ENCODE data around the gene DERA. TPM values are rescaled to one million over a fixed set of nuclear protein-coding genes. Genes with fewer than 3 reads are reported as not detected.
"Not testable (repeated sequence)": the region's sequence is repeated elsewhere in the genome, so short reads cannot be mapped to it uniquely, and the experiment has no call there.

Gene DERA
- total RNA-seq, 1 donor from 2014 or later, result 21.2 TPM

- DNase-seq (no peak), ATAC-seq (ENCODE audit: low read depth) (no peak)
- Mint-ChIP-seq H3K27me3 (no peaks in the 10 kb centered on the region), H3K36me3 (ENCODE audit: low read depth) (peaks cover 47% of the 10 kb centered on the region), H3K4me3 (no peak overlapping the region), H3K27ac (no peak overlapping the region), H3K9me3 (no peaks in the 10 kb centered on the region), H3K4me1 (no peaks in the 10 kb centered on the region)
- ChIA-PET CTCF (no interaction called here), POLR2A (no interaction called here)
- intact Hi-C loops (cut with micrococcal nuclease), result no loop called here
- TF ChIP-seq CTCF (IDR thresholded peaks at IDR 0.05), result no peak
Observed at GRCh38 chr12:15956413-15957185, 45.5 kb downstream of the DERA start.

GRCh38 chr12:15962760-15963159 lies 51.6 kb downstream of the DERA start:
- ChIA-PET CTCF (no interaction called here), POLR2A (no interaction called here)
- peaks cover 69% of the 10 kb centered on the region for H3K36me3 Mint-ChIP-seq (ENCODE audit: low read depth)
- DNase-seq, result no peak
- intact Hi-C loops (cut with micrococcal nuclease), result no loop called here
- no peak for ATAC-seq (ENCODE audit: low read depth)
- no peaks in the 10 kb centered on the region for H3K27me3 Mint-ChIP-seq
- no peaks in the 10 kb centered on the region for H3K4me1 Mint-ChIP-seq
- H3K9me3 Mint-ChIP-seq, result no peaks in the 10 kb centered on the region
- no peak overlapping the region for H3K27ac Mint-ChIP-seq
- H3K4me3 Mint-ChIP-seq, result no peak overlapping the region
- TF ChIP-seq CTCF (IDR thresholded peaks at IDR 0.05), result no peak

GRCh38 chr12:15963271-15963670 lies 52.1 kb downstream of the DERA start:
- ChIA-PET CTCF (no interaction called here), POLR2A (no interaction called here)
- H3K9me3 Mint-ChIP-seq, result no peaks in the 10 kb centered on the region
- H3K36me3 Mint-ChIP-seq (ENCODE audit: low read depth), result peaks cover 69% of the 10 kb centered on the region
- H3K4me3 Mint-ChIP-seq, result no peak overlapping the region
- intact Hi-C loops (cut with micrococcal nuclease), result no loop called here
- no peak overlapping the region for H3K27ac Mint-ChIP-seq
- no peaks in the 10 kb centered on the region for H3K27me3 Mint-ChIP-seq
- no peak for DNase-seq
- H3K4me1 Mint-ChIP-seq, result no peaks in the 10 kb centered on the region
- TF ChIP-seq CTCF (IDR thresholded peaks at IDR 0.05), result no peak
- ATAC-seq (ENCODE audit: low read depth), result no peak

GRCh38 chr12:15966426-15966825 lies 55.3 kb downstream of the DERA start:
- no peak for TF ChIP-seq CTCF (IDR thresholded peaks at IDR 0.05)
- CTCF ChIA-PET, result interaction anchor here (1.2 kb wide), 1 partner anchor 42 kb away, joined by 3 read pairs; no protein-coding TSS in a partner anchor
- no peak for ATAC-seq (ENCODE audit: low read depth)
- no peak overlapping the region for H3K27ac Mint-ChIP-seq
- H3K27me3 Mint-ChIP-seq, result no peaks in the 10 kb centered on the region
- H3K4me3 Mint-ChIP-seq, result no peak overlapping the region
- intact Hi-C loops (cut with micrococcal nuclease), result no loop called here
- no peak for DNase-seq
- H3K9me3 Mint-ChIP-seq, result no peaks in the 10 kb centered on the region
- no peaks in the 10 kb centered on the region for H3K4me1 Mint-ChIP-seq
- peaks cover 69% of the 10 kb centered on the region for H3K36me3 Mint-ChIP-seq (ENCODE audit: low read depth)
- POLR2A ChIA-PET, result no interaction called here

- H3K4me1 Mint-ChIP-seq; CTCF ChIA-PET; intact Hi-C loops (cut with micrococcal nuclease); ATAC-seq (ENCODE audit: low read depth); H3K9me3 Mint-ChIP-seq; H3K27ac Mint-ChIP-seq; H3K27me3 Mint-ChIP-seq; POLR2A ChIA-PET; H3K4me3 Mint-ChIP-seq; DNase-seq: not testable (repeated sequence)
- peaks cover 68% of the 10 kb centered on the region for H3K36me3 Mint-ChIP-seq (ENCODE audit: low read depth)
Observed at GRCh38 chr12:15967053-15967452, 55.9 kb downstream of the DERA start.

GRCh38 chr12:15971211-15971610 lies 60.1 kb downstream of the DERA start:
- Mint-ChIP-seq H3K36me3 (ENCODE audit: low read depth) (peaks cover 42% of the 10 kb centered on the region), H3K4me3 (no peak overlapping the region), H3K9me3 (no peaks in the 10 kb centered on the region), H3K27ac (no peak overlapping the region), H3K27me3 (no peaks in the 10 kb centered on the region), H3K4me1 (no peaks in the 10 kb centered on the region)
- no peak for ATAC-seq (ENCODE audit: low read depth)
- ChIA-PET POLR2A (no interaction called here), CTCF (no interaction called here)
- TF ChIP-seq CTCF (IDR thresholded peaks at IDR 0.05), result no peak
- intact Hi-C loops (cut with micrococcal nuclease), result no loop called here
- DNase-seq, result no peak
